LNCAP (cell line): Measurements from ENCODE around the gene ZNRF2.

Experiments used
- CTCF ChIP-seq: fragments of 450-650 bp; IDR thresholded peaks from 2 replicates; pipeline ENCODE4 v1.5.1; 2017; ENCODE audit warnings: mild to moderate bottlenecking

The ZNRF2 gene

GRCh38 chr7:30285536-30286284 lies 1.3 kb downstream of the ZNRF2 start:
- TF ChIP-seq CTCF = no peak

GRCh38 chr7:30286749-30287148 lies 2.4 kb downstream of the ZNRF2 start:
- TF ChIP-seq CTCF = no peak

- TF ChIP-seq CTCF = no peak
Observed at GRCh38 chr7:30301751-30302150, 17.4 kb downstream of the ZNRF2 start.

- no peak for TF ChIP-seq CTCF
Observed at GRCh38 chr7:30302656-30303311, 18.4 kb downstream of the ZNRF2 start.

- TF ChIP-seq CTCF = no peak
Observed at GRCh38 chr7:30303312-30304039, 19.1 kb downstream of the ZNRF2 start.

GRCh38 chr7:30304177-30304884 lies 19.9 kb downstream of the ZNRF2 start:
- no peak for TF ChIP-seq CTCF

GRCh38 chr7:30306976-30307375 lies 22.6 kb downstream of the ZNRF2 start:
- no peak for TF ChIP-seq CTCF
